ENCODE results near the gene PRR33. TPM values are rescaled to one million over a fixed set of nuclear protein-coding genes. Genes with fewer than 3 reads are reported as not detected.

Gene PRR33
- total and polyA plus RNA-seq, 2 donors (not counting 3 experiments of a cell fraction or from before 2014, with no cell fraction given): not detected

GRCh38 chr11:1924646-1925372 lies 33.1 kb upstream of the PRR33 start:
- FAIRE-seq: no peak

More at GRCh38 chr11:1924646-1925372, 33.1 kb upstream of the PRR33 start:
- CTCF ChIA-PET: no interaction called here
- Histone ChIP-seq H3K4me3 (replicated peaks in 1 of 3; ENCODE audit: insufficient read depth in 1 of 3, low read depth in 1 of 3, low read length in 3 of 3) (no peak overlapping the region), H3K36me3 (ENCODE audit: control insufficient read depth in 2 of 2, extremely low read depth in 1 of 2, insufficient read depth in 2 of 2, low read length in 2 of 2) (no peaks in the 10 kb centered on the region), H3K9me1 (replicated peaks; ENCODE audit: control insufficient read depth, extremely low read depth, insufficient read depth, low read length) (no peaks in the 10 kb centered on the region), H4K20me1 (replicated peaks; ENCODE audit: control insufficient read depth, extremely low read depth, insufficient read depth, low read length) (no peaks in the 10 kb centered on the region), H3K4me2 (ENCODE audit: insufficient read depth, low read length) (no peak overlapping the region), H3K27me3 (ENCODE audit: control insufficient read depth in 2 of 2, insufficient read depth in 2 of 2, low read length in 2 of 2) (no peaks in the 10 kb centered on the region), H3K79me2 (ENCODE audit: control insufficient read depth, insufficient read depth, low read length) (no peaks in the 10 kb centered on the region), H2AFZ (ENCODE audit: low read depth, low read length) (no peak overlapping the region), H3K27ac (ENCODE audit: insufficient read depth, low read depth, low read length) (no peak overlapping the region), H3K4me1 (ENCODE audit: control insufficient read depth, extremely low read depth, insufficient read depth, low read length) (no peaks in the 10 kb centered on the region), H3K9ac (replicated peaks; ENCODE audit: extremely low read depth, insufficient read depth, low read length) (no peak overlapping the region), H3K9me3 (replicated peaks; ENCODE audit: control insufficient read depth, insufficient read depth, low read length) (no peaks in the 10 kb centered on the region)
- no peak for DNase-seq (ENCODE audit: low read depth, low spot score)
- no TSS peak for BruUV-seq (replicated peaks)
- intact Hi-C loops (cut with micrococcal nuclease): no loop called here
- dilution Hi-C loops (cut with MboI; ENCODE audit: extremely low pct_ligation_motif_present, low sequenced_read_pairs): no loop called here
- POLR2A ChIA-PET: no interaction called here
- no peak for TF ChIP-seq FOS (IDR thresholded peaks at IDR 0.05; ENCODE audit: borderline replicate concordance, insufficient read depth, low read length)
- TF ChIP-seq POLR2A (IDR thresholded peaks at IDR 0.05; ENCODE audit: low read depth, low read length): no peak
- TF ChIP-seq MAX (IDR thresholded peaks at IDR 0.05; ENCODE audit: insufficient read depth, insufficient read length): no peak
- no peak for TF ChIP-seq POLR2AphosphoS5 (IDR thresholded peaks at IDR 0.05; ENCODE audit: insufficient read depth, low read depth, low read length)
- no peak for TF ChIP-seq CTCF (IDR thresholded peaks at IDR 0.05; ENCODE audit: extremely low read depth in 1 of 2, insufficient read depth in 1 of 2, low read depth in 1 of 2, low read length in 2 of 2)
- TF ChIP-seq EZH2 (IDR thresholded peaks at IDR 0.05; ENCODE audit: borderline replicate concordance, low read depth, low read length, severe bottlenecking): no peak
- no peak for TF ChIP-seq GATA2 (IDR thresholded peaks at IDR 0.05; ENCODE audit: insufficient read depth, insufficient read length, low read depth, low read length)
- TF ChIP-seq JUN (IDR thresholded peaks at IDR 0.05; ENCODE audit: borderline replicate concordance, insufficient read depth, insufficient read length, low read depth): no peak
- no peak for TF ChIP-seq MYC (IDR thresholded peaks at IDR 0.05; ENCODE audit: low read depth, low read length)
